Sigmoid colon (tissue), 7 donors: ENCODE results near the gene HORMAD2. TPM values are rescaled to one million over a fixed set of nuclear protein-coding genes. Genes with fewer than 3 reads are reported as not detected.

Experiments
- DNase-seq: peaks from one replicate; pipeline ENCODE4 v3.0.0-alpha.2; 2019
- H3K27ac ChIP-seq, 4 donors: fragments of 200-600 bp; sonication (generic); one replicate each; pipeline ENCODE4 v1.5.1; 2016 to 2019; ENCODE audit warnings: mild to moderate bottlenecking in 1 of 4
- H3K27me3 ChIP-seq, 3 donors: fragments of 200-600 bp; sonication (generic); one replicate each; pipeline ENCODE4 v1.5.1; 2019; ENCODE audit warnings: mild to moderate bottlenecking in 1 of 3
- H3K36me3 ChIP-seq, 4 donors: fragments of 200-600 bp; sonication (generic); one replicate each; pipeline ENCODE4 v1.5.1; 2016 to 2019
- H3K4me1 ChIP-seq, 4 donors: fragments of 200-600 bp; sonication (generic); one replicate each; pipeline ENCODE4 v1.5.1; 2017 to 2019
- H3K4me3 ChIP-seq, 4 donors: fragments of 200-600 bp; sonication (generic); one replicate each; pipeline ENCODE4 v1.5.1; 2017 to 2019; ENCODE audit warnings: mild to moderate bottlenecking in 2 of 4, moderate library complexity in 1 of 4
- H3K9me3 ChIP-seq, 4 donors: fragments of 200-600 bp in 3 of 4; sonication (generic) in 3 of 4; one replicate each; pipeline versions ENCODE4 v1.5.1 to v1.6.1; 2013 to 2019
- EP300 ChIP-seq, 4 donors: sonication (generic); formaldehyde crosslinking; IDR thresholded peaks; one replicate each; pipeline ENCODE4 v1.6.1; 2017; ENCODE audit warnings: antibody characterized with exemption in 4 of 4
- POLR2A ChIP-seq, 2 donors: fragments of 450-650 bp; IDR thresholded peaks; one replicate each; pipeline ENCODE4 v1.6.1; 2016; ENCODE audit warnings: antibody characterized with exemption in 2 of 2, mild to moderate bottlenecking in 2 of 2, moderate library complexity in 2 of 2
- POLR2AphosphoS5 ChIP-seq, 4 donors: sonication (generic); formaldehyde crosslinking; IDR thresholded peaks; one replicate each; pipeline ENCODE4 v1.6.1; 2017; ENCODE audit warnings: antibody characterized with exemption in 4 of 4
- WGBS, 2 donors: extraction: QIAGEN DNeasy Blood & Tissue Kit; methylation state at CpG; one replicate each; pipeline ENCODE4 v1.1.7; 2013; 5-methylcytosine and 5-hydroxymethylcytosine counted together
- intact Hi-C: fragments of 100-400 bp; cut with DNase I; formaldehyde crosslinking; loops from one replicate; pipeline ENCODE4 v1.15.1; 2023
- polyA plus RNA-seq, 3 donors: library from polyadenylated mRNA; stranded (reverse); fragments of 200-250 nt; gene quantifications; one replicate each; pipeline ENCODE4 v1.2.3, GENCODE V29; 2013
- total RNA-seq, 4 donors: library from RNA; depleted of rRNA; stranded (reverse); fragments of >200 nt; gene quantifications; one replicate each; pipeline ENCODE4 v1.1.0, GENCODE V29; 2016
- TF ChIP-seq, protein P1 (sequence below), 4 experiments: fragments of 450-650 bp in 3 of 4; fragments of 200-600 bp in 1 of 4; IDR thresholded peaks; one replicate each; pipeline ENCODE4 v1.5.1; 2016 to 2019; ENCODE audit warnings: antibody characterized with exemption in 4 of 4, mild to moderate bottlenecking in 3 of 4, moderate library complexity in 2 of 4
- donor health status: healthy with polysubstance abuse.
- donor health status: Bipolar disorder and iron deficiency.
- donor health status: healthy.

HORMAD2 gene
- total and polyA plus RNA-seq, 7 donors: not detected

DNA sequence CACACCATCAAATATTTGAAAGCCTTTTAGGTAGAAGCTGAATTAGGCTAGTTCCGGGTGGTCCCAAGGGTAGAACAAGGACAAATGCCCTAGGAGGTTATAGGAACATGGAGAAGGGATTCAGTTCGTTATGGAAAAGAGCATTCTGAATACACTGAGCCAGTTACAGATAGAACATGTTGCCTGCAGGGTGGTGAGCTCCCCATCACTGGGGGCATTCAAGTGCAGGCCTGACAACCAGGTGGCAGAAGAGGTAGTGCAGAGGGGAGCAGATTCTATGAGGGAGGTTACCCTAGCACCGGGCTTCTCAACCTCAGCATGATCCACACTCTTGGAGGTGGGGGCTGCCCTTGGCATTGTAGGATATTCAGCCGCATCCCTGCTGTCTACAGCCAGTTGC lies 142.1 kb downstream of the HORMAD2 start:
- intact Hi-C loops: no loop called here
- Histone ChIP-seq H3K36me3 (no peaks in the 10 kb centered on the region), H3K27me3 (peaks cover 0 to 5% (median 0%) of the 10 kb centered on the region in 3 donors), H3K4me3 (no peak overlapping the region), H3K9me3 (no peaks in the 10 kb centered on the region), H3K27ac (no peak overlapping the region), H3K4me1 (no peaks in the 10 kb centered on the region)
- TF ChIP-seq POLR2A (IDR thresholded peaks at IDR 0.05) (no peak), EP300 (IDR thresholded peaks at IDR 0.05) (no peak), POLR2AphosphoS5 (IDR thresholded peaks at IDR 0.05) (no peak)
- TF ChIP-seq, protein P1, sequence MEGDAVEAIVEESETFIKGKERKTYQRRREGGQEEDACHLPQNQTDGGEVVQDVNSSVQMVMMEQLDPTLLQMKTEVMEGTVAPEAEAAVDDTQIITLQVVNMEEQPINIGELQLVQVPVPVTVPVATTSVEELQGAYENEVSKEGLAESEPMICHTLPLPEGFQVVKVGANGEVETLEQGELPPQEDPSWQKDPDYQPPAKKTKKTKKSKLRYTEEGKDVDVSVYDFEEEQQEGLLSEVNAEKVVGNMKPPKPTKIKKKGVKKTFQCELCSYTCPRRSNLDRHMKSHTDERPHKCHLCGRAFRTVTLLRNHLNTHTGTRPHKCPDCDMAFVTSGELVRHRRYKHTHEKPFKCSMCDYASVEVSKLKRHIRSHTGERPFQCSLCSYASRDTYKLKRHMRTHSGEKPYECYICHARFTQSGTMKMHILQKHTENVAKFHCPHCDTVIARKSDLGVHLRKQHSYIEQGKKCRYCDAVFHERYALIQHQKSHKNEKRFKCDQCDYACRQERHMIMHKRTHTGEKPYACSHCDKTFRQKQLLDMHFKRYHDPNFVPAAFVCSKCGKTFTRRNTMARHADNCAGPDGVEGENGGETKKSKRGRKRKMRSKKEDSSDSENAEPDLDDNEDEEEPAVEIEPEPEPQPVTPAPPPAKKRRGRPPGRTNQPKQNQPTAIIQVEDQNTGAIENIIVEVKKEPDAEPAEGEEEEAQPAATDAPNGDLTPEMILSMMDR (IDR thresholded peaks at IDR 0.05): no peak
- 76 to 89% methylated on average over 4 of the region's 4 CpGs for WGBS, 2 donors
- DNase-seq: no peak

DNA sequence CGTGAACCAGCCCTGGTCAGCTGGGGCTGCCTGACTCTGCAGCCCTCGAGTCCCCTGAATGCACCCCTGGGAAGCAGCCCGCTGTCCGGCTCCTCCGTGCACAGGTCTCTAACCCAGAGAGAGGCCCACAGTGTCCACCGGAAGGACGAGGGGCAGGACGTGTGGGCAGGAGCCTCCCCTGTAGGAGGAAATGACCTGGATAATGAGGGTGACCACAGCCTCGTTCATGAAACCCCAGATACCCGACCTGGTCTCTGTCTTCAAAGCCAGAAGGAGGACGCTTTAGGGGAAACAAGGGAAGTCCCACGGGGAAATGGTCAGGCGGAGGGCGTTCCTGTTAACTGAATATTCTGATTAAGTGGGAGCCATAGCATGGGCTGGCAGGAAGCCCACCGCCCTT lies 143.0 kb downstream of the HORMAD2 start:
- WGBS, 2 donors: 68 to 80% methylated on average over 15 of the region's 15 CpGs

DNA sequence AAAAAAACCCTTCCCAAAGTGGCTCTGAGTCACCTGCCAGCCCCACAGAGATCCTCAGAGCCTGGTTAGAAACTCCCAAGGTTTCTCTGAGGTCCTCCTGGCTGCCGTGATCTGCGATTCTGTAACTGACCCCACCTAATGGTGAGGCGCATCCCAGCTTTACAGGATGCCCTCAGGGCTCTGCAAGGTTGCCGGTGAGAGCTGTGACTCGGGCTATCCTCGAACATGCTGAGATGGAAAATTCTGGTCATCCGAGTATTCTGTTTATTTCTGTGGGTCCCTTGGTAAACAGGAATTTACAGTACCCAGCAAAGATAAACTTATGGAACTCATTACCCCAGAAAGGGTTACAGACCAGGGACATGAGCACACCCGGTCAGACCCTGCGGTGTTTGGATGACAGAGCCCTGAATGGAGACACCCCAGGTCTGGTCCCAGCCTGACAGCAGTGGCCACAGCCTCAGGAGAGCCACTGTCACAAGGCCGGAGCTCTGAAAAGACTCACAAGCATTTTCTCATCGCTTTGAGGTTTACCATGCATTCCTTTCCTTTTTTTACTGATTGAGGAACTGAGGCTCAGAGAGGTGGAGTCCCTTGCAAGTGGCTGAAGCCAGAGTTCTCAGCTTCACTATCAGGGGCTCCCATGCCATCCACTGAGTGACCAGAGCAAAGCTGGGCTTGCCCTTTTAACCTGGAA lies 144.0 kb downstream of the HORMAD2 start:
- no peaks in the 10 kb centered on the region for H3K9me3 ChIP-seq
- H3K36me3 ChIP-seq: no peaks in the 10 kb centered on the region
- no peak overlapping the region for H3K27ac ChIP-seq
- peaks cover 0 to 5% (median 0%) of the 10 kb centered on the region in 3 donors for H3K27me3 ChIP-seq
- intact Hi-C loops: no loop called here
- WGBS, 2 donors: 42 to 68% methylated on average over 11 of the region's 11 CpGs
- no peak for TF ChIP-seq POLR2A (IDR thresholded peaks at IDR 0.05)
- TF ChIP-seq POLR2AphosphoS5 (IDR thresholded peaks at IDR 0.05): no peak
- H3K4me1 ChIP-seq: no peaks in the 10 kb centered on the region
- DNase-seq: no peak
- no peak overlapping the region for H3K4me3 ChIP-seq

More for the DNA sequence above, 143.0 kb downstream of the HORMAD2 start:
- H3K4me1 ChIP-seq: no peaks in the 10 kb centered on the region
- TF ChIP-seq, protein P1 (IDR thresholded peaks at IDR 0.05): no peak
- TF ChIP-seq POLR2AphosphoS5 (IDR thresholded peaks at IDR 0.05) (no peak), POLR2A (IDR thresholded peaks at IDR 0.05) (no peak), EP300 (IDR thresholded peaks at IDR 0.05) (no peak)
- DNase-seq: no peak
- no peaks in the 10 kb centered on the region for H3K9me3 ChIP-seq
- intact Hi-C loops: no loop called here
- no peak overlapping the region for H3K4me3 ChIP-seq
- no peak overlapping the region for H3K27ac ChIP-seq
- peaks cover 0 to 5% (median 0%) of the 10 kb centered on the region in 3 donors for H3K27me3 ChIP-seq
- H3K36me3 ChIP-seq: no peaks in the 10 kb centered on the region

GRCh38 chr22:30225220-30225927 lies 145.1 kb downstream of the HORMAD2 start:
- DNase-seq: no peak
- peaks cover 0 to 5% (median 0%) of the 10 kb centered on the region in 3 donors for H3K27me3 ChIP-seq
- WGBS, 2 donors: 77 to 91% methylated on average over 7 of the region's 7 CpGs
- TF ChIP-seq POLR2AphosphoS5 (IDR thresholded peaks at IDR 0.05) (no peak), EP300 (IDR thresholded peaks at IDR 0.05) (no peak), POLR2A (IDR thresholded peaks at IDR 0.05) (no peak)
- TF ChIP-seq, protein P1 (IDR thresholded peaks at IDR 0.05): no peak
- no peaks in the 10 kb centered on the region for H3K36me3 ChIP-seq
- no peak overlapping the region for H3K4me3 ChIP-seq
- H3K27ac ChIP-seq: no peak overlapping the region
- intact Hi-C loops: no loop called here
- H3K4me1 ChIP-seq: no peaks in the 10 kb centered on the region
- H3K9me3 ChIP-seq: no peaks in the 10 kb centered on the region

- intact Hi-C loops: no loop called here
Observed at GRCh38 chr22:30226192-30226832, 146.0 kb downstream of the HORMAD2 start.

More at GRCh38 chr22:30226192-30226832, 146.0 kb downstream of the HORMAD2 start:
- DNase-seq: no peak
- H3K4me3 ChIP-seq: no peak overlapping the region
- no peaks in the 10 kb centered on the region for H3K4me1 ChIP-seq
- WGBS, 2 donors: 76 to 85% methylated on average over 11 of the region's 11 CpGs
- no peak overlapping the region for H3K27ac ChIP-seq
- TF ChIP-seq EP300 (IDR thresholded peaks at IDR 0.05) (no peak), POLR2A (IDR thresholded peaks at IDR 0.05) (no peak), POLR2AphosphoS5 (IDR thresholded peaks at IDR 0.05) (no peak)
- TF ChIP-seq, protein P1 (IDR thresholded peaks at IDR 0.05): no peak
- H3K27me3 ChIP-seq: peaks cover 0 to 5% (median 0%) of the 10 kb centered on the region in 3 donors
- no peaks in the 10 kb centered on the region for H3K36me3 ChIP-seq
- no peaks in the 10 kb centered on the region for H3K9me3 ChIP-seq
